ENCODE results near the gene PRKAG2. TPM values are rescaled to one million over a fixed set of nuclear protein-coding genes. Genes with fewer than 3 reads are reported as not detected.
"Not testable (repeated sequence)": the region's sequence is repeated elsewhere in the genome, so short reads cannot be mapped to it uniquely, and the experiment has no call there.

Gene PRKAG2
- polyA plus RNA-seq, 5 donors = 14.3 to 21.6 (median 17.3) TPM

GRCh38 chr7:151852486-151853396 is 24.2 kb downstream of the PRKAG2 start:
- DNase-seq = no peak

- DNase-seq = peak in 1 of 2 donors; percentile 30
Observed at GRCh38 chr7:151851782-151852181, 25.1 kb downstream of the PRKAG2 start.

- peak in 1 of 2 donors; percentile 53 for DNase-seq
Observed at GRCh38 chr7:151851145-151851751, 25.7 kb downstream of the PRKAG2 start.

- no peak for DNase-seq
Observed at GRCh38 chr7:151850491-151851124, 26.3 kb downstream of the PRKAG2 start.

GRCh38 chr7:151849879-151850260 is 27.0 kb downstream of the PRKAG2 start:
- DNase-seq = no peak

GRCh38 chr7:151849008-151849878 is 27.7 kb downstream of the PRKAG2 start:
- DNase-seq = no peak

GRCh38 chr7:151847681-151848081 is 29.2 kb downstream of the PRKAG2 start:
- DNase-seq = no peak

GRCh38 chr7:151847136-151847535 is 29.8 kb downstream of the PRKAG2 start:
- DNase-seq = no peak

GRCh38 chr7:151845412-151846205 is 31.3 kb downstream of the PRKAG2 start:
- no peak for DNase-seq

- no peak for DNase-seq
Observed at GRCh38 chr7:151844825-151845200, 32.1 kb downstream of the PRKAG2 start.

- DNase-seq = no peak
Observed at GRCh38 chr7:151844071-151844824, 32.7 kb downstream of the PRKAG2 start.

- no peak for DNase-seq
Observed at GRCh38 chr7:151843181-151843580, 33.7 kb downstream of the PRKAG2 start.

- not testable (repeated sequence) for DNase-seq
Observed at GRCh38 chr7:151841395-151842051, 35.4 kb downstream of the PRKAG2 start.

- no peak for DNase-seq
Observed at GRCh38 chr7:151840088-151840910, 36.6 kb downstream of the PRKAG2 start.

- DNase-seq = no peak
Observed at GRCh38 chr7:151839451-151839921, 37.4 kb downstream of the PRKAG2 start.

GRCh38 chr7:151838861-151839381 is 38.0 kb downstream of the PRKAG2 start:
- no peak for DNase-seq

- no peak for DNase-seq
Observed at GRCh38 chr7:151838072-151838471, 38.8 kb downstream of the PRKAG2 start.
